ENCODE measurements around the gene OR2J1. TPM values are rescaled to one million over a fixed set of nuclear protein-coding genes. Genes with fewer than 3 reads are reported as not detected.

Gene OR2J1
- total RNA-seq, 2 experiments from 2014 or later: not detected

DNA sequence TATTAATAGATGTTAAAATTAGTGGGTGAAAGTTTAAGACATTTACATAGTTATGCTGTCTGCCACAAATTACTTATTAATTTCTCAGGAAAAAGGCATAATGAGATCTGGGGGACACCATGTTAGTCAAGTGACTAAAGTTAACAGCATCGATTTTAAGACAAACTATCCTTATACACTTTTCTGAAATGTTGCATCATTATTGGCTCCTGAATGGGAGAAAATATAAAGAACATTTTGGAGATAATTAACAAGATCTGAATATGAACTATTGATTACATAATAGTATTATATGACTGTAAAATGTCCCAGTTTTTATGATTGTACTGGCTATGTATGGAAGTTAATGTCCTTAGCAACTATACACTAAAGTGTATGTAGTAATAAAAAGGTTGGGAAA, 20.1 kb upstream of the OR2J1 start:
- no peaks in the 10 kb centered on the region for H3K36me3 ChIP-seq (ENCODE audit: insufficient read depth, low read length)
- H3K4me1 Mint-ChIP-seq (ENCODE audit: low read depth): peaks cover 5% of the 10 kb centered on the region
- H3K36me3 Mint-ChIP-seq (ENCODE audit: low read depth): no peaks in the 10 kb centered on the region
- no peaks in the 10 kb centered on the region for H3K9me3 ChIP-seq (ENCODE audit: control insufficient read depth in 1 of 2, insufficient read depth in 1 of 2, low read length in 2 of 2)
- H3K27me3 ChIP-seq (ENCODE audit: control insufficient read depth in 1 of 2, insufficient read depth in 2 of 2, low read length in 2 of 2): peaks cover 2 to 3% of the 10 kb centered on the region in 2 experiments
- DNase-seq (no peak), ATAC-seq (ENCODE audit: poor library complexity) (no peak)
- H3K4me3 Mint-ChIP-seq: no peak overlapping the region
- H3K4me3 ChIP-seq (ENCODE audit: low read length): no peak overlapping the region
- ChIA-PET POLR2A (no interaction called here), CTCF (no interaction called here)
- intact Hi-C loops (cut with DNase I, micrococcal nuclease): no loop called here
- no peaks in the 10 kb centered on the region for H3K4me1 ChIP-seq (ENCODE audit: insufficient read depth, low read length)
- H3K27ac ChIP-seq (ENCODE audit: low read depth in 1 of 2, low read length in 2 of 2): no peak overlapping the region
- peaks cover 29% of the 10 kb centered on the region for H3K27me3 Mint-ChIP-seq
- H3K9me3 Mint-ChIP-seq: no peaks in the 10 kb centered on the region
- no peak overlapping the region for H3K27ac Mint-ChIP-seq
- TF ChIP-seq, protein P1, sequence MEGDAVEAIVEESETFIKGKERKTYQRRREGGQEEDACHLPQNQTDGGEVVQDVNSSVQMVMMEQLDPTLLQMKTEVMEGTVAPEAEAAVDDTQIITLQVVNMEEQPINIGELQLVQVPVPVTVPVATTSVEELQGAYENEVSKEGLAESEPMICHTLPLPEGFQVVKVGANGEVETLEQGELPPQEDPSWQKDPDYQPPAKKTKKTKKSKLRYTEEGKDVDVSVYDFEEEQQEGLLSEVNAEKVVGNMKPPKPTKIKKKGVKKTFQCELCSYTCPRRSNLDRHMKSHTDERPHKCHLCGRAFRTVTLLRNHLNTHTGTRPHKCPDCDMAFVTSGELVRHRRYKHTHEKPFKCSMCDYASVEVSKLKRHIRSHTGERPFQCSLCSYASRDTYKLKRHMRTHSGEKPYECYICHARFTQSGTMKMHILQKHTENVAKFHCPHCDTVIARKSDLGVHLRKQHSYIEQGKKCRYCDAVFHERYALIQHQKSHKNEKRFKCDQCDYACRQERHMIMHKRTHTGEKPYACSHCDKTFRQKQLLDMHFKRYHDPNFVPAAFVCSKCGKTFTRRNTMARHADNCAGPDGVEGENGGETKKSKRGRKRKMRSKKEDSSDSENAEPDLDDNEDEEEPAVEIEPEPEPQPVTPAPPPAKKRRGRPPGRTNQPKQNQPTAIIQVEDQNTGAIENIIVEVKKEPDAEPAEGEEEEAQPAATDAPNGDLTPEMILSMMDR (IDR thresholded peaks at IDR 0.05): no peak

DNA sequence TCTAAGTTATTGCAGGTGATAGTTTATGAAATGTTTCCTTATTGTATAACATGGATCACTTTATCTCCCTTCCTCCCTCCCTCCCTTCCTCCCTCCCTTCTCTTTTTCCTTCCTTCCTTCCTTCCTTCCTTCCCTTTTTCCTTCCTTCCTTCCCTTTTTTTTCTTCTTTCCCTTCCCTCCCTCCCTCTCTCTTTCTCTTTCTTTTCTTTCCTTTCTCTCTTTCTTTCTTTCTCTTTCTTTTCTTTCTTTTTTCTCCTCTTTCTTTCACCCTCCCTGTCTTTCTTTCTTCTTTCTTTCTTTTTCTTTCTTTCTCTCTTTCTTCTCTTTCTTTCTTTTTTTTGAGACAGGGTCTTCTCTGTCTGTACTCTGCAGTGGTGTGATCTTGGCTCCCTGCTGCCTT, 18.0 kb upstream of the OR2J1 start:
- Histone ChIP-seq H3K9me3 (ENCODE audit: control insufficient read depth in 1 of 2, insufficient read depth in 1 of 2, low read length in 2 of 2) (no peaks in the 10 kb centered on the region), H3K27ac (ENCODE audit: low read depth in 1 of 2, low read length in 2 of 2) (no peak overlapping the region), H3K27me3 (ENCODE audit: control insufficient read depth in 1 of 2, insufficient read depth in 2 of 2, low read length in 2 of 2) (peaks cover 2 to 3% of the 10 kb centered on the region in 2 experiments), H3K4me1 (ENCODE audit: insufficient read depth, low read length) (no peaks in the 10 kb centered on the region), H3K36me3 (ENCODE audit: insufficient read depth, low read length) (no peaks in the 10 kb centered on the region), H3K4me3 (ENCODE audit: low read length) (no peak overlapping the region)
- DNase-seq (no peak), ATAC-seq (ENCODE audit: poor library complexity) (no peak)
- peaks cover 5% of the 10 kb centered on the region for H3K4me1 Mint-ChIP-seq (ENCODE audit: low read depth)
- no peaks in the 10 kb centered on the region for H3K9me3 Mint-ChIP-seq
- peaks cover 24% of the 10 kb centered on the region for H3K27me3 Mint-ChIP-seq
- CTCF ChIA-PET: no interaction called here
- intact Hi-C loops (cut with DNase I, micrococcal nuclease): no loop called here
- no peak overlapping the region for H3K27ac Mint-ChIP-seq
- no peak overlapping the region for H3K4me3 Mint-ChIP-seq
- TF ChIP-seq, protein P1 (IDR thresholded peaks at IDR 0.05): no peak
- H3K36me3 Mint-ChIP-seq (ENCODE audit: low read depth): no peaks in the 10 kb centered on the region
- POLR2A ChIA-PET: no interaction called here

DNA sequence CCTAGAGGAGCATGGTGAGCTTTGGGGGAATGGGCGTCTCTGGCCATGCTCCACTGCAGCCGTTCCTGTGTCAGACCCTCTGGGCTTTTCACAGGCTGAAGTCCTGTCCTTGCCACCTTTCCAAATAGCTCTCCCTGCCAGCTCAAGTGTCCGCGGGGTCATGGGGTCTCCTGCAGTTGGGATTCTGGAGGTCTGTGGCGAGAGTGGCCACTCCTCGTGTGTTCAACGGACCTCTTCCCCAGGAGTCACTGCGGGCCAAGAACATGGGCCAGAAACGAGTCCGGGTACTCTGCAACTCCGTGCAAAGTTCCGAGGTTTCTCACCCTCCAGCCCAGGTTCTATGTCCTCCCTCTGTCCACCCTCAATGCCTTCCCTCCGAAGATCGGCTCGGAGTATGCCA, 16.8 kb upstream of the OR2J1 start:
- H3K36me3 ChIP-seq (ENCODE audit: insufficient read depth, low read length): no peaks in the 10 kb centered on the region
- ChIA-PET CTCF (no interaction called here), POLR2A (no interaction called here)
- H3K4me3 ChIP-seq (ENCODE audit: low read length): no peak overlapping the region
- H3K27me3 ChIP-seq (ENCODE audit: control insufficient read depth in 1 of 2, insufficient read depth in 2 of 2, low read length in 2 of 2): peaks cover 0 to 2% of the 10 kb centered on the region in 2 experiments
- intact Hi-C loops (cut with DNase I, micrococcal nuclease): no loop called here
- ATAC-seq (ENCODE audit: poor library complexity) (no peak), DNase-seq (peak in 1 of 14 experiments; percentile 4)
- Mint-ChIP-seq H3K27ac (no peak overlapping the region), H3K9me3 (no peaks in the 10 kb centered on the region), H3K27me3 (peaks cover 25% of the 10 kb centered on the region), H3K36me3 (ENCODE audit: low read depth) (no peaks in the 10 kb centered on the region), H3K4me1 (ENCODE audit: low read depth) (peaks cover 5% of the 10 kb centered on the region), H3K4me3 (no peak overlapping the region)
- H3K9me3 ChIP-seq (ENCODE audit: control insufficient read depth in 1 of 2, insufficient read depth in 1 of 2, low read length in 2 of 2): no peaks in the 10 kb centered on the region
- no peak overlapping the region for H3K27ac ChIP-seq (ENCODE audit: low read depth in 1 of 2, low read length in 2 of 2)
- TF ChIP-seq, protein P1 (IDR thresholded peaks at IDR 0.05): no peak
- no peaks in the 10 kb centered on the region for H3K4me1 ChIP-seq (ENCODE audit: insufficient read depth, low read length)
